ENCODE results near the gene ZNF865.

GRCh38 chr19:55636723-55637122 is 31.3 kb downstream of the ZNF865 start:
- TF ChIP-seq CTCF (IDR thresholded peaks at IDR 0.05) = no peak
- TF ChIP-seq POLR2A (IDR thresholded peaks at IDR 0.05; ENCODE audit: low read depth) = no peak
